K562 (cell line): ENCODE data around the gene PRR15L. TPM values are rescaled to one million over a fixed set of nuclear protein-coding genes. Genes with fewer than 3 reads are reported as not detected.

Source experiments
- CTBP1 ChIP-seq: fragments of 450-650 bp; IDR thresholded peaks from 2 replicates; pipeline ENCODE4 v1.6.1; 2016; ENCODE audit warnings: borderline replicate concordance
- EP300 ChIP-seq: IDR thresholded peaks from 2 replicates; pipeline ENCODE4 v1.6.1; 2012; ENCODE audit warnings: low read length, improper control_type of control experiment
- ETV6 ChIP-seq, 3 experiments: fragments of 150-350 bp in 1 of 3; sonication (generic) in 1 of 3; formaldehyde crosslinking in 1 of 3; IDR thresholded peaks; 2 replicates each; pipeline versions ENCODE4 v1.6.1 to v1.8.0; 2014 to 2022; ENCODE audit warnings: borderline replicate concordance in 2 of 3, low read depth in 2 of 3, antibody characterized with exemption in 1 of 3, low read length in 1 of 3, mild to moderate bottlenecking in 1 of 3, missing genetic modification reagents in 1 of 3
- HNRNPLL ChIP-seq: fragments of 200-400 bp; formaldehyde crosslinking; IDR thresholded peaks from 2 replicates; pipeline ENCODE4 v1.6.1; 2017; ENCODE audit warnings: low read length, low read depth, mild to moderate bottlenecking; ENCODE audit not compliant: poor library complexity, severe bottlenecking
- MCM7 ChIP-seq, 2 experiments: fragments of 450-650 bp; IDR thresholded peaks; 2 replicates each; pipeline ENCODE4 v1.6.1; 2016 to 2018
- MECOM ChIP-seq: fragments of 250-450 bp; sonication (Bioruptor Pico); IDR thresholded peaks from 2 replicates; pipeline ENCODE4 v1.8.0; 2022; ENCODE audit warnings: inconsistent platforms
- MEF2D ChIP-seq: conservative IDR thresholded peaks from 2 replicates; pipeline ENCODE4 v1.6.1; 2016; ENCODE audit warnings: low read depth, missing genetic modification characterization, missing compliant biosample characterization
- MYBL2 ChIP-seq, 2 experiments: fragments of 450-650 bp in 1 of 2; sonication (generic) in 1 of 2; formaldehyde crosslinking in 1 of 2; IDR thresholded peaks; 2 replicates each; pipeline versions ENCODE4 v1.6.1 to v1.8.1; 2017 to 2022; ENCODE audit warnings: borderline replicate concordance in 1 of 2, inconsistent platforms in 1 of 2, low read depth in 1 of 2, mild to moderate bottlenecking in 1 of 2, missing genetic modification reagents in 1 of 2, moderate library complexity in 1 of 2
- NCOA1 ChIP-seq: fragments of 450-650 bp; IDR thresholded peaks from 2 replicates; pipeline ENCODE4 v1.6.1; 2016; ENCODE audit warnings: low read depth
- NR3C1 ChIP-seq: sonication (generic); formaldehyde crosslinking; IDR thresholded peaks from 2 replicates; pipeline ENCODE4 v1.8.1; 2022; ENCODE audit warnings: missing genetic modification reagents
- POLR3A ChIP-seq: IDR thresholded peaks from 2 replicates; pipeline ENCODE4 v1.6.1; 2011; ENCODE audit warnings: borderline replicate concordance, mild to moderate bottlenecking, moderate library complexity; ENCODE audit not compliant: insufficient read length, insufficient read depth; ENCODE audit errors: extremely low read depth
- RBM15 ChIP-seq: fragments of 200-400 bp; formaldehyde crosslinking; IDR thresholded peaks from 2 replicates; pipeline ENCODE4 v1.6.1; 2018; ENCODE audit warnings: mild to moderate bottlenecking, low read length, moderate library complexity; ENCODE audit not compliant: insufficient read depth
- ZNF197 ChIP-seq: fragments of 200-800 bp; sonication (Bioruptor generic); IDR thresholded peaks from 2 replicates; pipeline ENCODE4 v1.6.1; 2016; ENCODE audit warnings: low read depth, missing genetic modification characterization, missing compliant biosample characterization
- ZNF41 ChIP-seq: fragments of 250-450 bp; sonication (Bioruptor Pico); conservative IDR thresholded peaks from 2 replicates; pipeline ENCODE4 v1.4.0; 2020; ENCODE audit warnings: mild to moderate bottlenecking
- ZNF551 ChIP-seq: fragments of 250-450 bp; sonication (Bioruptor Pico); IDR thresholded peaks from 2 replicates; pipeline ENCODE4 v1.5.0; 2021; ENCODE audit warnings: mild to moderate bottlenecking, moderate library complexity
- ZNF696 ChIP-seq: fragments of 250-450 bp; sonication (Bioruptor Pico); conservative IDR thresholded peaks from 2 replicates; pipeline ENCODE4 v1.4.0; 2020; ENCODE audit warnings: mild to moderate bottlenecking, moderate library complexity
- polyA plus RNA-seq, 8 experiments: library from polyadenylated mRNA; depleted of rRNA in 4 of 8; stranded (reverse) in 5 of 8; unstranded in 3 of 8; fragments of >200 nt; fragmentation: Nextera tagmentation in 2 of 8; fragmentation: Illumina TruSeq in 1 of 8; extraction: Ambion mirVana in 2 of 8; extraction: Trizol in 1 of 8; gene quantifications; 2 replicates each; pipeline versions ENCODE4 v1.2.1 to v1.2.3, GENCODE V29; 2011 to 2014; ENCODE audit warnings: inconsistent platforms in 1 of 8, missing spikeins in 1 of 8
- total RNA-seq, 7 experiments: library from RNA; depleted of rRNA in 6 of 7; stranded (reverse); fragments of >200 nt in 6 of 7; fragmentation: Illumina TruSeq in 2 of 7; extraction: Trizol in 2 of 7; gene quantifications; 2 replicates each; pipeline versions ENCODE4 v1.2.1 to v1.2.3, GENCODE V29; 2011 to 2021; ENCODE audit warnings: low replicate concordance in 1 of 7
- TF ChIP-seq, protein P1 (sequence below): fragments of 450-650 bp; IDR thresholded peaks from 2 replicates; pipeline ENCODE4 v1.6.1; 2016; ENCODE audit warnings: antibody characterized with exemption
- TF ChIP-seq, protein P2 (sequence below), 2 experiments: fragments of 450-650 bp; formaldehyde crosslinking in 1 of 2; IDR thresholded peaks; 2 replicates each; pipeline versions ENCODE4 v1.4.0 to v1.6.1; 2014 to 2020; ENCODE audit warnings: mild to moderate bottlenecking in 2 of 2, borderline replicate concordance in 1 of 2, low read depth in 1 of 2

PRR15L gene
- total and polyA plus RNA-seq, 9 of the 15 experiments (the other 6 are each of a cell fraction or from before 2014, with no cell fraction given), result 0.03 TPM; not detected in 8

DNA sequence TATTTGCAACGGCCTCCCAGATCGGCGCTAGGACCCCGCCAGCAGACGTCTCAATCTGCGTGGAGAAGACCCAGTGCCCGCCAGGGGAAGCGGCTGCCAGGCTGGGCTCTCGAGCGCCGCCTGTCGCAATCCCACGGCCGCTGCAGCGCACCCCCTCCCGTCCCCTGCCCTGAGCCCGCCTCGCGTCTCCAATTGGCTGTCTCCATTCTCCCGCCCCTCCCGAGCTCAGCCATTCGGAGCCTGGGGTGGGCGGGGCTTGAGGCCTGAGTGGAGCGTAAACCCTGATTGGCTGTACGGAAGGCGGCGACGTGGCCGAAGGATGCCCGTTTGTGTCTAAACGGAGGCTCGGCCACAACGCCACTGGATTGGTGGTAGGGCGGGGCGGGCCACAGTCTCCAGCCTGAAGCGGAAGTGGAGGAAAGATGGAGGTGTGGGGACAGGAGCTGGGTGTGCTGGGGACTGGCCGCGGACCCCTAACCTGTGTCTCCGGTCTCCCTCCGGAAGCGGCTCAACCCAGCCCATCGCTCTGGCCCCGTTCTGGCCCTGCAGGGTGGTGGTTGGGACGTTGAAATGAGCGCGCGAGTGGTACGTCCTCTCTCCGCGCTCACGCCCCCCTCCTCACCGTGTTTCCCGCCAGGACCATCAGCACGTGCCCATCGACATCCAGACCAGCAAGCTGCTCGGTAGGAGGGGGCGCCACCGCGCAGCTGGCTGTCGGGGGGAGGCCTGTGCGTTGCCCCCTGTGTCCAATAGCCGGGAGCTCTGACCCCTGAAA lies 13.2 kb upstream of the PRR15L start, which contains the start of gene CDK5RAP3 (continued):
- no peak for TF ChIP-seq ZNF551 (CRISPR knock-in tag)
- peak; percentile 86 for TF ChIP-seq CTBP1
- TF ChIP-seq ETV6 (IDR thresholded peaks at IDR 0.05; ENCODE audit: borderline replicate concordance in 1 of 2, low read depth in 2 of 2, low read length in 1 of 2), result no peak
- peak; percentile 89; the same call in 1 of the 2 replicates for TF ChIP-seq ETV6 (CRISPR knock-in tag; IDR thresholded peaks at IDR 0.05; ENCODE audit: borderline replicate concordance)
- no peak; the same call in 1 of the 2 replicates for TF ChIP-seq NCOA1
- no peak for TF ChIP-seq NR3C1
- TF ChIP-seq, protein P1, sequence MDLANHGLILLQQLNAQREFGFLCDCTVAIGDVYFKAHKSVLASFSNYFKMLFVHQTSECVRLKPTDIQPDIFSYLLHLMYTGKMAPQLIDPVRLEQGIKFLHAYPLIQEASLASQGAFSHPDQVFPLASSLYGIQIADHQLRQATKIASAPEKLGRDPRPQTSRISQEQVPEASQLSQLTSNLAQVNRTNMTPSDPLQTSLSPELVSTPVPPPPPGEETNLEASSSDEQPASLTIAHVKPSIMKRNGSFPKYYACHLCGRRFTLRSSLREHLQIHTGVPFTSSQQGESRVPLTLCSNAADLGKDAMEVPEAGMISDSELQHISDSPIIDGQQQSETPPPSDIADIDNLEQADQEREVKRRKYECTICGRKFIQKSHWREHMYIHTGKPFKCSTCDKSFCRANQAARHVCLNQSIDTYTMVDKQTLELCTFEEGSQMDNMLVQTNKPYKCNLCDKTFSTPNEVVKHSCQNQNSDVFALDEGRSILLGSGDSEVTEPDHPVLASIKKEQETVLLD, result peak; percentile 76
- TF ChIP-seq ZNF696 (CRISPR knock-in tag), result no peak
- TF ChIP-seq ZNF41 (CRISPR knock-in tag), result no peak
- TF ChIP-seq MYBL2 (IDR thresholded peaks at IDR 0.05; ENCODE audit: low read depth), result no peak
- no peak for TF ChIP-seq MYBL2 (CRISPR knock-in tag; IDR thresholded peaks at IDR 0.05; ENCODE audit: borderline replicate concordance)
- TF ChIP-seq MEF2D (tag), result no peak
- no peak for TF ChIP-seq MECOM (CRISPR knock-in tag)
- TF ChIP-seq MCM7 (IDR thresholded peaks at IDR 0.05), result no peak
- TF ChIP-seq HNRNPLL, result peak; percentile 47
- TF ChIP-seq, protein P2, sequence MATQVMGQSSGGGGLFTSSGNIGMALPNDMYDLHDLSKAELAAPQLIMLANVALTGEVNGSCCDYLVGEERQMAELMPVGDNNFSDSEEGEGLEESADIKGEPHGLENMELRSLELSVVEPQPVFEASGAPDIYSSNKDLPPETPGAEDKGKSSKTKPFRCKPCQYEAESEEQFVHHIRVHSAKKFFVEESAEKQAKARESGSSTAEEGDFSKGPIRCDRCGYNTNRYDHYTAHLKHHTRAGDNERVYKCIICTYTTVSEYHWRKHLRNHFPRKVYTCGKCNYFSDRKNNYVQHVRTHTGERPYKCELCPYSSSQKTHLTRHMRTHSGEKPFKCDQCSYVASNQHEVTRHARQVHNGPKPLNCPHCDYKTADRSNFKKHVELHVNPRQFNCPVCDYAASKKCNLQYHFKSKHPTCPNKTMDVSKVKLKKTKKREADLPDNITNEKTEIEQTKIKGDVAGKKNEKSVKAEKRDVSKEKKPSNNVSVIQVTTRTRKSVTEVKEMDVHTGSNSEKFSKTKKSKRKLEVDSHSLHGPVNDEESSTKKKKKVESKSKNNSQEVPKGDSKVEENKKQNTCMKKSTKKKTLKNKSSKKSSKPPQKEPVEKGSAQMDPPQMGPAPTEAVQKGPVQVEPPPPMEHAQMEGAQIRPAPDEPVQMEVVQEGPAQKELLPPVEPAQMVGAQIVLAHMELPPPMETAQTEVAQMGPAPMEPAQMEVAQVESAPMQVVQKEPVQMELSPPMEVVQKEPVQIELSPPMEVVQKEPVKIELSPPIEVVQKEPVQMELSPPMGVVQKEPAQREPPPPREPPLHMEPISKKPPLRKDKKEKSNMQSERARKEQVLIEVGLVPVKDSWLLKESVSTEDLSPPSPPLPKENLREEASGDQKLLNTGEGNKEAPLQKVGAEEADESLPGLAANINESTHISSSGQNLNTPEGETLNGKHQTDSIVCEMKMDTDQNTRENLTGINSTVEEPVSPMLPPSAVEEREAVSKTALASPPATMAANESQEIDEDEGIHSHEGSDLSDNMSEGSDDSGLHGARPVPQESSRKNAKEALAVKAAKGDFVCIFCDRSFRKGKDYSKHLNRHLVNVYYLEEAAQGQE (IDR thresholded peaks at IDR 0.05; ENCODE audit: borderline replicate concordance), result peak; percentile 68; the same call in 1 of the 2 replicates
- TF ChIP-seq, protein P2 (CRISPR knock-in tag; IDR thresholded peaks at IDR 0.05; ENCODE audit: low read depth), result no peak
- TF ChIP-seq POLR3A, result no peak
- no peak for TF ChIP-seq RBM15
- TF ChIP-seq EP300, result no peak
- TF ChIP-seq ZNF197, result no peak
